ENCODE measurements around the gene NRG3.

Gene NRG3

GRCh38 chr10:82817676-82818422 is 942.9 kb downstream of the NRG3 start:
- H3K4me3 ChIP-seq (replicated peaks; ENCODE audit: low read depth, low read length): no peak overlapping the region
- no peak for TF ChIP-seq CTCF (IDR thresholded peaks at IDR 0.05; ENCODE audit: low read depth, low read length, missing control alignments)
- DNase-seq (ENCODE audit: extremely low read depth, low read depth): no peak

GRCh38 chr10:82821043-82821442 is 946.0 kb downstream of the NRG3 start:
- TF ChIP-seq CTCF (IDR thresholded peaks at IDR 0.05; ENCODE audit: low read depth, low read length, missing control alignments): no peak
- DNase-seq (ENCODE audit: extremely low read depth, low read depth): no peak

GRCh38 chr10:82826132-82826531 is 951.1 kb downstream of the NRG3 start:
- no peak overlapping the region for H3K4me3 ChIP-seq (replicated peaks; ENCODE audit: low read depth, low read length)
- TF ChIP-seq CTCF (IDR thresholded peaks at IDR 0.05; ENCODE audit: low read depth, low read length, missing control alignments): no peak
- peak; percentile 65 for DNase-seq (ENCODE audit: extremely low read depth, low read depth)

More at GRCh38 chr10:82821043-82821442, 946.0 kb downstream of the NRG3 start:
- no peak overlapping the region for H3K4me3 ChIP-seq (replicated peaks; ENCODE audit: low read depth, low read length)

- no peak for TF ChIP-seq CTCF (IDR thresholded peaks at IDR 0.05; ENCODE audit: low read depth, low read length, missing control alignments)
- H3K4me3 ChIP-seq (replicated peaks; ENCODE audit: low read depth, low read length): no peak overlapping the region
- DNase-seq (ENCODE audit: extremely low read depth, low read depth): no peak
These were observed 952.9 kb downstream of the NRG3 start for GRCh38 chr10:82827901-82828300.

GRCh38 chr10:82847242-82847641 is 972.2 kb downstream of the NRG3 start:
- no peak overlapping the region for H3K4me3 ChIP-seq (replicated peaks; ENCODE audit: low read depth, low read length)
- DNase-seq (ENCODE audit: extremely low read depth, low read depth): no peak
- TF ChIP-seq CTCF (IDR thresholded peaks at IDR 0.05; ENCODE audit: low read depth, low read length, missing control alignments): no peak

GRCh38 chr10:82850191-82850590 is 975.2 kb downstream of the NRG3 start:
- H3K4me3 ChIP-seq (replicated peaks; ENCODE audit: low read depth, low read length): no peak overlapping the region
- TF ChIP-seq CTCF (IDR thresholded peaks at IDR 0.05; ENCODE audit: low read depth, low read length, missing control alignments): no peak
- no peak for DNase-seq (ENCODE audit: extremely low read depth, low read depth)
